Esophagus muscularis mucosa (tissue), 4 donors: Measurements from ENCODE around the gene CHRDL2. TPM values are rescaled to one million over a fixed set of nuclear protein-coding genes. Genes with fewer than 3 reads are reported as not detected.

Source experiments
- DNase-seq: peaks from one replicate; pipeline ENCODE4 v3.0.0-alpha.2; 2017; ENCODE audit errors: extremely low spot score
- H3K27ac ChIP-seq, 4 donors: fragments of 200-600 bp; sonication (generic); replicated peaks in 1 of 4; 1 replicate in 3 of 4; 2 replicates in 1 of 4; pipeline ENCODE4 v1.5.1; 2016 to 2019; ENCODE audit warnings: mild to moderate bottlenecking in 1 of 4
- H3K27me3 ChIP-seq, 4 donors: fragments of 200-600 bp; sonication (generic); one replicate each; pipeline versions ENCODE4 v1.5.1 to v1.6.0; 2016 to 2019
- H3K36me3 ChIP-seq, 4 donors: fragments of 200-600 bp; sonication (generic); one replicate each; pipeline ENCODE4 v1.5.1; 2016 to 2019
- H3K4me1 ChIP-seq, 4 donors: fragments of 200-600 bp; sonication (generic); one replicate each; pipeline ENCODE4 v1.5.1; 2016 to 2019
- H3K4me3 ChIP-seq, 4 donors: fragments of 200-600 bp; sonication (generic); 1 replicate in 2 of 4; 2 replicates in 2 of 4; pipeline ENCODE4 v1.5.1; 2016 to 2019; ENCODE audit warnings: mild to moderate bottlenecking in 4 of 4, moderate library complexity in 1 of 4
- H3K9me3 ChIP-seq, 4 donors: fragments of 200-600 bp; sonication (generic); 1 replicate in 3 of 4; 2 replicates in 1 of 4; pipeline ENCODE4 v1.5.1; 2016 to 2019
- EP300 ChIP-seq: sonication (generic); formaldehyde crosslinking; IDR thresholded peaks from one replicate; pipeline ENCODE4 v1.6.1; 2017; ENCODE audit warnings: antibody characterized with exemption
- POLR2A ChIP-seq: fragments of 450-650 bp; IDR thresholded peaks from one replicate; pipeline ENCODE4 v1.6.1; 2017; ENCODE audit warnings: antibody characterized with exemption, moderate library complexity, mild to moderate bottlenecking, low read depth
- POLR2AphosphoS5 ChIP-seq, 2 donors: sonication (generic); formaldehyde crosslinking; IDR thresholded peaks; one replicate each; pipeline ENCODE4 v1.6.1; 2017; ENCODE audit warnings: antibody characterized with exemption in 2 of 2
- WGBS: methylation state at CpG from one replicate; pipeline ENCODE4 v1.1.5; 2018; 5-methylcytosine and 5-hydroxymethylcytosine counted together
- intact Hi-C: fragments of 100-400 bp; cut with DNase I; formaldehyde crosslinking; loops from one replicate; pipeline ENCODE4 v1.15.1; 2023
- total RNA-seq, 4 donors: library from RNA; depleted of rRNA; stranded (reverse); fragments of >200 nt; gene quantifications; one replicate each; pipeline versions ENCODE4 v1.1.0 to v1.2.1, GENCODE V29; 2016
- TF ChIP-seq, protein P1 (sequence below), 3 experiments: fragments of 200-600 bp in 2 of 3; fragments of 450-650 bp in 1 of 3; sonication (generic) in 2 of 3; IDR thresholded peaks; one replicate each; pipeline ENCODE4 v1.5.1; 2017 to 2019; ENCODE audit warnings: antibody characterized with exemption in 3 of 3, mild to moderate bottlenecking in 2 of 3, moderate library complexity in 1 of 3

CHRDL2 gene
- total RNA-seq, 4 donors from 2014 or later, result 0.40 to 0.50 TPM; not detected in 2

DNA sequence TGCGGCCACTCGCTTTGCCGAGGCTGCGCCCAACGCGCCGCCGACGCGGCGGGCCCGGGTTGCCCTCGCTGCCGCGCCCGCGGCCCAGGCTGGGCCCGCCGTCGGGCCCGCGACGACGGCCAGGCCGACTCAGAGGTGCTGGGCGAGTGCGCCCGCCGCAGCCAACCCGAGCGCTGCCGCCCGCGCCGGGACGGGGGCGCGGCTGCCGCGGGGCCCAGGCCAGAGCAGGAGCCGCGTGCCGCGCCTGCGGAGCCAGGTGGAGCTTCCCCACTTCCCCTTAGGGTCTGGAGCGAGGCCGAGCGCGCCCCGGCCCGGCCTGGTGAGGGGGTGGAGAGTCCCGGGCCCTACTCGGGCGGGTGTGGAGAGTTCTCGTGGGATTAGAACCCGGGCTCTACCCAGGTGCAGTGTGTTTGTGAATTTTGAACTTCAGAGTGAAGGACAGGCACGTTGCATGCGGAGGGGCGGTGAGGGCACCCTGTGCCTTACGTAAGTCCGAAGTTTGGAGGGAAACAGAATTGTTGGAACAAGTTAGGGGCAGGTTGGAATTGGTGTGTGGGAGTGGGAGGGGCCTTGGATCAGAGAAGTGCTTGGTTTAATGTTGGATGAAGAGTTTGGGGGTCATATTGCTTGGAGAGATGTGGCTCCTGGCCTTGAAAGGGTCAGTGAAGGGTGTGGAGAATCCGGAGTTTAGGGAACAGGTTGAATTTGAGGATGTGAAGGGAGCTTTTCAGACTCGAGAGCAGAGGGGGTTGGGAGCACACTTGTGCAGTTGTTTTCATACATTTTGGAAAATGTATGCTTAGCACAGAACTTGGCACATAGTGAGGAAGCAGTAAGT lies 18.1 kb upstream of the CHRDL2 start:
- intact Hi-C loops, result loop anchor here (10.0 kb wide), 1 partner anchor 355 kb away; the partner anchor contains the start of gene PGM2L1
- Histone ChIP-seq H3K4me3 (peak overlapping the region; percentile 87 to 91 (median 87)), H3K36me3 (no peaks in the 10 kb centered on the region), H3K27me3 (no peaks in the 10 kb centered on the region), H3K9me3 (no peaks in the 10 kb centered on the region), H3K4me1 (peaks cover 14 to 65% (median 56%) of the 10 kb centered on the region in 4 donors), H3K27ac (peak overlapping the region; percentile 92 to 97 (median 96))
- no peak for DNase-seq
- TF ChIP-seq, protein P1, sequence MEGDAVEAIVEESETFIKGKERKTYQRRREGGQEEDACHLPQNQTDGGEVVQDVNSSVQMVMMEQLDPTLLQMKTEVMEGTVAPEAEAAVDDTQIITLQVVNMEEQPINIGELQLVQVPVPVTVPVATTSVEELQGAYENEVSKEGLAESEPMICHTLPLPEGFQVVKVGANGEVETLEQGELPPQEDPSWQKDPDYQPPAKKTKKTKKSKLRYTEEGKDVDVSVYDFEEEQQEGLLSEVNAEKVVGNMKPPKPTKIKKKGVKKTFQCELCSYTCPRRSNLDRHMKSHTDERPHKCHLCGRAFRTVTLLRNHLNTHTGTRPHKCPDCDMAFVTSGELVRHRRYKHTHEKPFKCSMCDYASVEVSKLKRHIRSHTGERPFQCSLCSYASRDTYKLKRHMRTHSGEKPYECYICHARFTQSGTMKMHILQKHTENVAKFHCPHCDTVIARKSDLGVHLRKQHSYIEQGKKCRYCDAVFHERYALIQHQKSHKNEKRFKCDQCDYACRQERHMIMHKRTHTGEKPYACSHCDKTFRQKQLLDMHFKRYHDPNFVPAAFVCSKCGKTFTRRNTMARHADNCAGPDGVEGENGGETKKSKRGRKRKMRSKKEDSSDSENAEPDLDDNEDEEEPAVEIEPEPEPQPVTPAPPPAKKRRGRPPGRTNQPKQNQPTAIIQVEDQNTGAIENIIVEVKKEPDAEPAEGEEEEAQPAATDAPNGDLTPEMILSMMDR (IDR thresholded peaks at IDR 0.05), result no peak
- TF ChIP-seq EP300 (no peak), POLR2A (no peak), POLR2AphosphoS5 (IDR thresholded peaks at IDR 0.05) (no peak)
- WGBS, result under 1% methylated on average over 27 of the region's 63 CpGs

DNA sequence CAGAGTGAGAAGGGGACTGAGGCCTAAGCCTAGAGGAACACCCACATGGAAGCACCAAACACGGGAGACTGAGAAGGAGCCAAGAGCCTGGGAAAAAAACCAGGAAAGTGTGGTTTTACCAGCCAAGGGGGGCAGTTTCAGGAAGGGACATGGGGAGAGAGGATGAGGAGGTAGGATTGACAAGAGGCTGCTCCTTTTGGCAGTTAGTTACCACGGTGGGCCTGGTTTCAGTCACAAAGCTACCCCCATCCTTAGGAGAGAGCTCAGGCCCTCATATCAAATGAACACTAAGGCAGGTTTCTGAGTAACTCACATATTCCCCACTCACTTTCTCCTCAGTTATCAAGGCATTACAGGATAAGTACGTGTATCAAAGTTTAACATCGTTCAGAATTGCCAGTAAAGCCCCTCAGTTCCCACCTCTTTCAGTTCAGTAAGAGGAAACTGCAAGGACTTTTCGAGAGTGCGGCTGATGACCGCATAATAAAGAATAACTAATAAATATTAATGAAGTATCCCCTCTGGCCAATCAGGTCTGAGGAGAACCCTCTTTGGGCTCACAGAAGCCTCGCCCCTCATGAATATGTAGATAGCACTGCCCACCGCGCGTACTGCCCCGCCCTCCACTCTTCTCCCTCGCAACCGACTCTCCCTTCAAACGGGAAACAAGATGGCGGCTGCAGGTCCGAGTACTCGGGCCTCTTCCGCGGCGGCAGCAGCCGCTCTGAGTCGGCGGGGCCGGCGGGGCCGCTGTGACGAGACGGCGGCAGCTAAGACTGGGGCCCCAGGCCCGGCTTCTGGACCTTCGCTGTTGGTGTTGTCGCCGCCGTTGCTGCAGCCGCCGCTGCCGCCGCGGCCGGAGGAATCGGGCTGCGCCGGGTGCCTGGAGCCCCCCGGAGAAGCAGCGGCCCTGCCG lies 17.2 kb upstream of the CHRDL2 start, which contains the start of gene RNF169:
Gene RNF169, plus strand, starts transcription at position 639 of the 916 bp plus-strand sequence. Its CDS starts 32 bp downstream, at position 671.
- H3K27me3 ChIP-seq, result no peaks in the 10 kb centered on the region
- peak; percentile 99 for DNase-seq
- H3K27ac ChIP-seq, result peak within 1 kb of the TSS; percentile 92 to 97 (median 96)
- TF ChIP-seq POLR2AphosphoS5 (IDR thresholded peaks at IDR 0.05) (peak; percentile 76 to 87), EP300 (no peak)
- peak within 1 kb of the TSS; percentile 87 to 91 (median 87) for H3K4me3 ChIP-seq
- WGBS, result under 1% methylated on average over 19 of the region's 47 CpGs
- H3K36me3 ChIP-seq, result no peaks in the 10 kb centered on the region
- peaks cover 7 to 62% (median 54%) of the 10 kb centered on the region in 4 donors for H3K4me1 ChIP-seq
- intact Hi-C loops, result loop anchor here (10.0 kb wide), 1 partner anchor 354 kb away; the partner anchor contains the start of gene PGM2L1
- H3K9me3 ChIP-seq, result no peaks in the 10 kb centered on the region

DNA sequence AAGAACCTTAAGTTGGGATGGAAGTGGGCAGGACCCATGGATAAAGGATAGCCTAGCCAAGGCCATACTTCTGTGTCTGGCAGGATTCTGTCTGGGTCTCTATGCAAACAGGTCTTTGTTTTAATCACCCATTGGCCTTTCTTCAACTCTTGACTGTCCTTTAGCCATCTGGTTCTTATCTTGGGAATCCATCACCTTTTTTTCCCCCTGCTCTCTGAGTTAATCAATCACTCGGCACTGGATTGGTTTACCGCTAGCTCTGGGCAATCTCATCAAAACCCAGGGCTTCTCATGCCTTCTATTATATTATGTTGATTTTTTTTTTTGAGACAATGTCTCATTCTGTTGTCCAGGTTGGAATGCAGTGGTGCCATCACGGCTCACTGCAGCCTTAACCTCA lies 15.6 kb upstream of the CHRDL2 start:
- TF ChIP-seq EP300, result no peak
- no peak for TF ChIP-seq POLR2A
- TF ChIP-seq, protein P1 (IDR thresholded peaks at IDR 0.05), result no peak
- TF ChIP-seq POLR2AphosphoS5 (IDR thresholded peaks at IDR 0.05), result no peak
- no peak overlapping the region for H3K27ac ChIP-seq
- intact Hi-C loops, result loop anchor here (10.0 kb wide), 1 partner anchor 352 kb away; the partner anchor contains the start of gene PGM2L1
- H3K4me3 ChIP-seq, result no peak overlapping the region
- H3K36me3 ChIP-seq, result no peaks in the 10 kb centered on the region
- 94% methylated on average over 3 of the region's 3 CpGs for WGBS
- peaks cover 5 to 52% (median 43%) of the 10 kb centered on the region in 4 donors for H3K4me1 ChIP-seq
- H3K27me3 ChIP-seq, result no peaks in the 10 kb centered on the region
- peak; percentile 14 for DNase-seq
- no peaks in the 10 kb centered on the region for H3K9me3 ChIP-seq

DNA sequence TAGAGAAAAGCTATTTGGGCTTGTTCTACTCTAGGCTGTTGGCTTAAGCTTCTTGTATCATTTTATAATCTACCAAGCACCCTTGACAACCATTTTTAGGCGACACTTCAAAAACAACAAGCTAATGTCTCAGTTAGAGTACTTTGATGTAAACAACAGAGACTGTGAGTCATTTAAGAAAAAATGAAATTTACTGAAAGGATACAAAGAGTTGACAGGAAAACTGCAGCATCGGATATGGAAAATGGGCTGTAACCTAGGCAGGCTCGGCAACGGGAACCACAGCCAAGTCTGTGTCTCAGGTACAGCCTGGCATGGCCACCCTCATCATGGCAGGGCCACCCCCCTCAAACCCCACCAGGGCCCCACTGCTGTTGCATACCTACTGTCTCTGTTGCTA lies 13.1 kb upstream of the CHRDL2 start:
- DNase-seq, result no peak
- no peaks in the 10 kb centered on the region for H3K9me3 ChIP-seq
- H3K27ac ChIP-seq, result no peak overlapping the region
- no peak for TF ChIP-seq EP300
- no peak for TF ChIP-seq POLR2A
- TF ChIP-seq POLR2AphosphoS5 (IDR thresholded peaks at IDR 0.05), result no peak
- TF ChIP-seq, protein P1 (IDR thresholded peaks at IDR 0.05), result no peak
- no peak overlapping the region for H3K4me3 ChIP-seq
- H3K4me1 ChIP-seq, result peaks cover 5 to 34% (median 26%) of the 10 kb centered on the region in 4 donors
- H3K36me3 ChIP-seq, result no peaks in the 10 kb centered on the region
- intact Hi-C loops, result loop anchor here (10.0 kb wide), 1 partner anchor 349 kb away; the partner anchor contains the start of gene PGM2L1
- no peaks in the 10 kb centered on the region for H3K27me3 ChIP-seq
- WGBS, result 15% methylated on average over 4 of the region's 4 CpGs
